ENCODE measurements around the gene ZNF888.
A peak's percentile ranks its signal among the peaks of the same experiment; 100 is the strongest.

ZNF888 gene

DNA sequence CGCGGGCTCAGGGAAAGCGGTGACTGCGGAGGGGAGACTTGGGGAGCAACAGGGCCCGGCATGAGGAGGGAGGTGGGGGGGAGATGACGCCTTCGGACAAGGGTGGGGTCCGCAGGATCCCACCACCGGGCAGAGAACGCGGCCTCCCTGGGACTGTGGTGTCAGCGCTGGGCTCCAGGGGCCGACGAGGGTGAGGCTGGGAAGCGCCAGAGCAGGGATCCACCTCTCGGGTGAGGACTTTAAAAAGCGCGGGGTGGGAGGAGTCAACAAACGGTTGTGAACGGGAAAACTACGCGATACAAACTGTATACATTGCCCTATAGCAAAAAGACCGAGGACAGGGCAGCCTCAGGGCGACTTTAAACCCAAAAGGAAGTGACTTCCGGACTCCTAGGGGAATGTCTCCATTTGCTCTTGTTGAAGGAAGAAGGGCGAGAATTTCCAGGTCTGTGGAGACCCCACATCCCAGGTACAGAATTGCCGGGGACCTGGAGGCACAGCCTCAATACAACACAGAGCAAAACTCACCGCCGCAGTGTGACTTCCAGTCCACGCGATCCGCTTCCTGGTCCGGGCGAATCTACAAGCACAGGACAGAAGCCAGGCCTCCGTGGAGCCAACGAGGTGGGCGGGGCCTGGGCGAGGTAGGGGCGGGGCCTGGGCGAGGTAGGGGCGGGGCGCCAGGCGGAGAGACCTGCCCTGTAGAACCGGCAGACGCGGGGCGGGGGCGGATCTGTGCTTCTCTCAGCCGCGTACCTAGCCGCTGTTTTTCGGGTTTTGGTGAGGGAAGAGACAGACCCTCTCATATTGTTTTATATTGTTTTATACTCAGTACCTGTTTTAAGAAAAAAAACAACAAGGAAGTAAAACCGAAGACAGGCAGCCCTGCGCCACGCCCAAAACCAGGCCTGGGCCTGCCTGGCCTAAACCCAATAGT lies at the start of gene ZNF888:
Gene ZNF888 (minus strand): TSS at position 588 of the 937 bp plus-strand sequence. CDS start 5,555 bp downstream, outside the sequence.
- no peak for TF ChIP-seq CREB1 (IDR thresholded peaks at IDR 0.05; ENCODE audit: low read depth)
- TF ChIP-seq ZBTB7A (IDR thresholded peaks at IDR 0.05; ENCODE audit: low read depth): 0 out of 2 replicates have a peak, but pooled peaks have one; percentile 13
- TF ChIP-seq, protein P1, sequence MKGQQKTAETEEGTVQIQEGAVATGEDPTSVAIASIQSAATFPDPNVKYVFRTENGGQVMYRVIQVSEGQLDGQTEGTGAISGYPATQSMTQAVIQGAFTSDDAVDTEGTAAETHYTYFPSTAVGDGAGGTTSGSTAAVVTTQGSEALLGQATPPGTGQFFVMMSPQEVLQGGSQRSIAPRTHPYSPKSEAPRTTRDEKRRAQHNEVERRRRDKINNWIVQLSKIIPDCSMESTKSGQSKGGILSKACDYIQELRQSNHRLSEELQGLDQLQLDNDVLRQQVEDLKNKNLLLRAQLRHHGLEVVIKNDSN (IDR thresholded peaks at IDR 0.05): no peak
- no peak; the same call in 1 of the 2 replicates for TF ChIP-seq TAF1 (IDR thresholded peaks at IDR 0.05; ENCODE audit: low read depth)
- TF ChIP-seq RAD21 (IDR thresholded peaks at IDR 0.05; ENCODE audit: low read depth): no peak
- no peak for TF ChIP-seq YY1 (IDR thresholded peaks at IDR 0.05; ENCODE audit: low read depth)
- TF ChIP-seq, protein P2, sequence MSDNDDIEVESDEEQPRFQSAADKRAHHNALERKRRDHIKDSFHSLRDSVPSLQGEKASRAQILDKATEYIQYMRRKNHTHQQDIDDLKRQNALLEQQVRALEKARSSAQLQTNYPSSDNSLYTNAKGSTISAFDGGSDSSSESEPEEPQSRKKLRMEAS (IDR thresholded peaks at IDR 0.05): no peak; the same call in 1 of the 2 replicates
- no peak for TF ChIP-seq CEBPB (IDR thresholded peaks at IDR 0.05)
- TF ChIP-seq TEAD4 (IDR thresholded peaks at IDR 0.05): no peak
- TF ChIP-seq TCF12 (IDR thresholded peaks at IDR 0.05; ENCODE audit: low read depth): peak; percentile 25; the same call in 1 of the 2 replicates
- peak; percentile 74 for TF ChIP-seq EGR1 (IDR thresholded peaks at IDR 0.05)
- no peak for TF ChIP-seq EP300 (IDR thresholded peaks at IDR 0.05; ENCODE audit: borderline replicate concordance)
- no peak for TF ChIP-seq NFIC (IDR thresholded peaks at IDR 0.05)
- TF ChIP-seq FOXM1 (IDR thresholded peaks at IDR 0.05; ENCODE audit: borderline replicate concordance, low read depth): peak; percentile 68; the same call in 1 of the 2 replicates

DNA sequence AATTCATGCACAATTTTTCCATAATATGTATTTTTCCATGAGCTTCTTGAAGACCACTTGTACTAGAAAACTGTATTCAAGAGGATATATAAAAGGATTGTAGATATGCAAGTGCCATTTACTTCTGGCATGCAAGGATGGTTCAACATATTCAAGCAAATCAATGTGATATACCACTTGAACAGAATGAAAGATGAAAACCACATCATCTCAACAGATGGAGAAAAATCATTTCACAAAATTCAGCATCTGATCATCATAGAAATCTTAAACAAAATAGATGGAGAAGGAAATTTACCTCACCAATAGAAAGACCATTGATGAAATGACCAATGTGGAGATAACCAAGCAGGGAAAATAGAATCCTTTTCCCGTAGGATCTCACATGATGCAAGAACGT lies 44.5 kb upstream of the ZNF888 start:
- TF ChIP-seq ZBTB7A (IDR thresholded peaks at IDR 0.05; ENCODE audit: low read depth) (no peak), CREB1 (IDR thresholded peaks at IDR 0.05; ENCODE audit: low read depth) (no peak), REST (IDR thresholded peaks at IDR 0.05; ENCODE audit: low read depth) (no peak)

DNA sequence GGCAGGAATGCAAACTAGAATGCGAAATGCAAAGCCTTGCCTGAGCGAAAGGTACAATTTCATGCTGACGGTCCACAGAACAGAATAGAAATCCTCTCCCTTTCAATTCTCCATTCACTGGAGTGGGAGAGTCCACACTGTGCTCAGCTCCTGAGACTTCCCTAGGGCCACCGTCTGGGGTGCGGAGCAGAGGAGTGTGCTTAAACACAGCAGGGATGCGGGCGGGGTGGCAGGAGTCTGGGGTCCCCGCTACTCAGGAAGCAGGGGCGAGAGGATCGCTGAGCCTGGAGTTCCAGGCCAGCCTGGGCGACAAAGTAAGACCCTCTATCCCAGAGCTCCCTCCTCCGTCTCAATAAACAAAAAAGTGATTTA lies 40.0 kb upstream of the ZNF888 start:
- TF ChIP-seq NFIC (IDR thresholded peaks at IDR 0.05): no peak
- no peak for TF ChIP-seq REST (IDR thresholded peaks at IDR 0.05; ENCODE audit: low read depth)
- no peak for TF ChIP-seq TCF12 (IDR thresholded peaks at IDR 0.05; ENCODE audit: low read depth)

DNA sequence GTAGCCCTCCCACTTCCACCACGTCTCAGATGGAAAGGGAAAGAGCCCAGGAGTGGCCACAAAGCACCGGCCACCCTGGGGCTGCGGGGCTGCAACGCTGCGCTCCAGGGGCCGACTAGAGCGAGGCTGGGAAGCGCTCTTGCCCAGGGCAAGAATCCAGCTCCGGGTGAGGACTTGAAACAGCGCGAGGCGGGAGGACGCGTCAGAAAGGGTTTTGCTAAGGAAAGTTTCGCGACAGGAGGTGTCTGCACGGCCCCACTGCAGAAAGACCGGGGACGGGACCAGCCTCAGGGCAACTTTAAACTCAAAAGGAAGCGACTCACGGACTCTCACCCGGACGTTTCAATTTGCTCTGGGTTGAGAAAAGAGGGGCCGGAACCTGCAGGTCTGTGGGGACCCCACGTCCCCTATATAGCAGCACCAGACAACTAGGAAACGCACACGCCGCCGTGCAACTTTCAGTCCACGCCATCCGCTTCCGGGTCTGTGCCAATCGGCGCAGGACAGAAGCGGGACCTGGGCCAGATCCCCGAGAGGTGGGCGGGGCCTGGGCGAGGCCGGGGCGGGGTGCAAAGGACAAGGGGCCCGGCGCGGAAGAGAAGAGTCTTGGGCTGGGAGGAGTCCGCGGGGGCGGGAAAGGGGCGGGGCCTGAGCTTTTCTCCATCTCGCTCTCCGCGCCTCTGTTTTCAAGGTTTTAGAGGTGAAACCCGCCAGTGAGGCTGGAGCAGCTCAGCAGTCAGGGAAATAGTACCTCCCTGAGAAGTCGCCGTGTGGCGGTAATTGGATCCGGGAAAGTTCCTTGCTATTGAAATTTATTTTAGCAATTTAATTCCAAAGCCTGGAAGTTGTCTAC lies 39.4 kb upstream of the ZNF888 start, which contains the start of gene ZNF816:
Gene ZNF816 (minus strand): TSS at position 488 of the 853 bp plus-strand sequence. CDS start 6,792 bp downstream, outside the sequence.
- TF ChIP-seq YY1 (IDR thresholded peaks at IDR 0.05; ENCODE audit: low read depth): no peak
- TF ChIP-seq TCF12 (IDR thresholded peaks at IDR 0.05; ENCODE audit: low read depth): no peak; the same call in 1 of the 2 replicates
- no peak for TF ChIP-seq ZBTB7A (IDR thresholded peaks at IDR 0.05; ENCODE audit: low read depth)
- TF ChIP-seq, protein P1 (IDR thresholded peaks at IDR 0.05): no peak
- TF ChIP-seq TAF1 (IDR thresholded peaks at IDR 0.05; ENCODE audit: low read depth): peak; percentile 38; the same call in 1 of the 2 replicates
- TF ChIP-seq EGR1 (IDR thresholded peaks at IDR 0.05): peak; percentile 66
- no peak for TF ChIP-seq CREB1 (IDR thresholded peaks at IDR 0.05; ENCODE audit: low read depth)
- TF ChIP-seq, protein P2 (IDR thresholded peaks at IDR 0.05): peak; percentile 73
- peak; percentile 64 for TF ChIP-seq NFIC (IDR thresholded peaks at IDR 0.05)
- peak; percentile 45; the same call in 1 of the 2 replicates for TF ChIP-seq CEBPB (IDR thresholded peaks at IDR 0.05)

GRCh38 chr19:52961981-52962380 lies 38.8 kb upstream of the ZNF888 start:
- TF ChIP-seq YY1 (IDR thresholded peaks at IDR 0.05; ENCODE audit: low read depth) (no peak), ZBTB7A (IDR thresholded peaks at IDR 0.05; ENCODE audit: low read depth) (no peak), EP300 (IDR thresholded peaks at IDR 0.05; ENCODE audit: borderline replicate concordance) (no peak), FOXM1 (IDR thresholded peaks at IDR 0.05; ENCODE audit: borderline replicate concordance, low read depth) (no peak), RAD21 (IDR thresholded peaks at IDR 0.05; ENCODE audit: low read depth) (no peak), TEAD4 (IDR thresholded peaks at IDR 0.05) (no peak), EGR1 (IDR thresholded peaks at IDR 0.05) (no peak), CEBPB (IDR thresholded peaks at IDR 0.05) (no peak), TCF12 (IDR thresholded peaks at IDR 0.05; ENCODE audit: low read depth) (no peak), NFIC (IDR thresholded peaks at IDR 0.05) (no peak), TAF1 (IDR thresholded peaks at IDR 0.05; ENCODE audit: low read depth) (no peak), REST (IDR thresholded peaks at IDR 0.05; ENCODE audit: low read depth) (no peak), CREB1 (IDR thresholded peaks at IDR 0.05; ENCODE audit: low read depth) (no peak)
- TF ChIP-seq, protein P1 (IDR thresholded peaks at IDR 0.05): no peak
- TF ChIP-seq, protein P2 (IDR thresholded peaks at IDR 0.05): no peak

Data from Ishikawa (cell line).